Measurements from ENCODE around the gene ERO1A.

ERO1A gene

DNA sequence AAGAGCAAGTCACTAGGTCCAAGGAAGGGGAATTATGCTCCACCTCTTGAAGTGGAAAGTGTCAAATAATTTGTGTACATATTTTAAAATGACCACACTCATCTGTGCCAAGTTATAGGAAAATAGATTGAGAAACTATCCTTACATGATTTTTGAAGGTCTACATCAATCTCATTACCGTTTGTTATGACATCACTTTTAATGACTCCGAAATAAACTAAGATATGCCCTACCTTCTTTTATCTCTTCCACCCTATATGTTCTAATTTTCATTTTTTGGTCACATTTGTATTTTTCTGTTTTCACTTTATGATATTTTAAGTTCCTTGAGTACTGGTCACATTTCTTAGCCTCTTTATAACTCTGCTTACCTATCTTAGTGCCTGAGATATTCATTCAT lies 8.3 kb upstream of the ERO1A start:
- DNase-seq (ENCODE audit: low read depth), result no peak
- TF ChIP-seq MYC (IDR thresholded peaks at IDR 0.05; ENCODE audit: low read depth, low read length) (no peak), POLR2A (IDR thresholded peaks at IDR 0.05; ENCODE audit: extremely low read depth, insufficient read length) (no peak)
- TF ChIP-seq, protein P1, sequence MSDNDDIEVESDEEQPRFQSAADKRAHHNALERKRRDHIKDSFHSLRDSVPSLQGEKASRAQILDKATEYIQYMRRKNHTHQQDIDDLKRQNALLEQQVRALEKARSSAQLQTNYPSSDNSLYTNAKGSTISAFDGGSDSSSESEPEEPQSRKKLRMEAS (IDR thresholded peaks at IDR 0.05; ENCODE audit: low read depth, low read length), result no peak
- TF ChIP-seq, protein P2, sequence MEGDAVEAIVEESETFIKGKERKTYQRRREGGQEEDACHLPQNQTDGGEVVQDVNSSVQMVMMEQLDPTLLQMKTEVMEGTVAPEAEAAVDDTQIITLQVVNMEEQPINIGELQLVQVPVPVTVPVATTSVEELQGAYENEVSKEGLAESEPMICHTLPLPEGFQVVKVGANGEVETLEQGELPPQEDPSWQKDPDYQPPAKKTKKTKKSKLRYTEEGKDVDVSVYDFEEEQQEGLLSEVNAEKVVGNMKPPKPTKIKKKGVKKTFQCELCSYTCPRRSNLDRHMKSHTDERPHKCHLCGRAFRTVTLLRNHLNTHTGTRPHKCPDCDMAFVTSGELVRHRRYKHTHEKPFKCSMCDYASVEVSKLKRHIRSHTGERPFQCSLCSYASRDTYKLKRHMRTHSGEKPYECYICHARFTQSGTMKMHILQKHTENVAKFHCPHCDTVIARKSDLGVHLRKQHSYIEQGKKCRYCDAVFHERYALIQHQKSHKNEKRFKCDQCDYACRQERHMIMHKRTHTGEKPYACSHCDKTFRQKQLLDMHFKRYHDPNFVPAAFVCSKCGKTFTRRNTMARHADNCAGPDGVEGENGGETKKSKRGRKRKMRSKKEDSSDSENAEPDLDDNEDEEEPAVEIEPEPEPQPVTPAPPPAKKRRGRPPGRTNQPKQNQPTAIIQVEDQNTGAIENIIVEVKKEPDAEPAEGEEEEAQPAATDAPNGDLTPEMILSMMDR (IDR thresholded peaks at IDR 0.05; ENCODE audit: low read depth, low read length), result no peak
- H3K4me3 ChIP-seq (ENCODE audit: low read depth, low read length), result no peak overlapping the region

DNA sequence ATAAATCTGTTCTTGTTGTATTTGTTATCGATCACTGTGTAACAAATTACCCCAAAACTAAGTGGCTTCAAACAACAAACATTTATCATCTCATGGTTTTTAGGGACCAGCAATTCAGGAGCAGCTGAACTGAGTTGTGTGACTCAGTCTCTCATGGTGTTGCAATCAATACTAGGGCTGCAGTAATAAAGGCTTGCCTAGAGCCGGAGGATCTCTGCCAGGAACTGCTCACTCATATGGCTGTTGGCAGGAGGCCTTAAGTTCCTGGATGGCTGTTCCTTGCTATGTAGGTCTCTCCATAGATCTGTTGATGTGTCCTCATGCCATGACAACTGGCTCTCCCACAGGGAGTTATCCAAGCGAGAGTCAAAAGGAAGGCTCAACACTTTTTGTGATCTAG lies 7.9 kb upstream of the ERO1A start:
- no peak overlapping the region for H3K4me3 ChIP-seq (ENCODE audit: low read depth, low read length)
- TF ChIP-seq MYC (IDR thresholded peaks at IDR 0.05; ENCODE audit: low read depth, low read length), result 0 out of 2 replicates have a peak, but pooled peaks have one; percentile 23
- TF ChIP-seq, protein P2 (IDR thresholded peaks at IDR 0.05; ENCODE audit: low read depth, low read length), result no peak
- DNase-seq (ENCODE audit: low read depth), result peak; percentile 78

DNA sequence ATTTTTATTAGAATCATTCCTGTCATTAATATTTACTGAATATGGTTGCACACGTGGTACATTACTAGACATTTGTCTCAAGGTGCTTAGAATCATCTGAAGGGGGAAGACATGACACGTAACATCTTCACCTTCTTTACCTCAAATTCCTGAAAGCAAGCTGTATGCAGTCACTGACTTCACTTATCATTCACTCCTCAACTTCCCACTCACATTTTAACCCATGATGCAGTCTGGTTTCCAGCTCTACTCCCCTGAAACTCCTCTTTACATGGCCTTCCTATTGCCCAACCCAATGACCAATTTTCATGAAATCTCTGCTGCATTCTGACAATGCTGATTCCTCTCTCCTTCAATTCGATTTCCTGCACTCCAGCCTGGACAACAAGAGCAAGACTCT lies 5.9 kb upstream of the ERO1A start:
- DNase-seq (ENCODE audit: low read depth), result no peak
- TF ChIP-seq MYC (IDR thresholded peaks at IDR 0.05; ENCODE audit: low read depth, low read length), result no peak
- TF ChIP-seq, protein P1 (IDR thresholded peaks at IDR 0.05; ENCODE audit: low read depth, low read length), result no peak
- TF ChIP-seq, protein P2 (IDR thresholded peaks at IDR 0.05; ENCODE audit: low read depth, low read length), result no peak
- TF ChIP-seq POLR2A (IDR thresholded peaks at IDR 0.05; ENCODE audit: extremely low read depth, insufficient read length), result no peak
- no peak overlapping the region for H3K4me3 ChIP-seq (ENCODE audit: low read depth, low read length)

DNA sequence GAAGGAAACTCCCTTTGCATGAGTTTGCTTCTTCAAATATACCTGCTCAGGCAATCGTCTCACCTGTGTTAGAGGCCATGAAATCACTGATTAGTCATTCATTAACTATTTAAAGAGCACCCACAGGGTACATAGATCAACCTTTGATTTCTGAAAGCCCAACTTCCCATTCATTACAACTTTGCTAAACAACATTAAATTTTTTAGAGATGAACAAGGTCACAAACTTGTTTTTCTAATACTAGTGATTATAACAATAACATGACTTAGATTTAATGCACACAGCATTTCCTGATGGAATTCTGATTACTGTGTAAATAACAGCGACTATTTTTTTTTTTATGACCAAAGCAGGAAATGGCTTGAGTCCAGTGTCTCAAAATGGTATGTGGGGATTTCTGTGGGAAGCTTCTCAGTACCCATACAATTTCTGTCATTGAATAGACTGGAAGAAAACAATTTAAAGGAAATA lies 5.4 kb upstream of the ERO1A start:
- no peak overlapping the region for H3K4me3 ChIP-seq (ENCODE audit: low read depth, low read length)
- no peak for DNase-seq (ENCODE audit: low read depth)
- TF ChIP-seq POLR2A (IDR thresholded peaks at IDR 0.05; ENCODE audit: extremely low read depth, insufficient read length) (no peak), MYC (IDR thresholded peaks at IDR 0.05; ENCODE audit: low read depth, low read length) (no peak)
- TF ChIP-seq, protein P2 (IDR thresholded peaks at IDR 0.05; ENCODE audit: low read depth, low read length), result no peak
- TF ChIP-seq, protein P1 (IDR thresholded peaks at IDR 0.05; ENCODE audit: low read depth, low read length), result no peak

DNA sequence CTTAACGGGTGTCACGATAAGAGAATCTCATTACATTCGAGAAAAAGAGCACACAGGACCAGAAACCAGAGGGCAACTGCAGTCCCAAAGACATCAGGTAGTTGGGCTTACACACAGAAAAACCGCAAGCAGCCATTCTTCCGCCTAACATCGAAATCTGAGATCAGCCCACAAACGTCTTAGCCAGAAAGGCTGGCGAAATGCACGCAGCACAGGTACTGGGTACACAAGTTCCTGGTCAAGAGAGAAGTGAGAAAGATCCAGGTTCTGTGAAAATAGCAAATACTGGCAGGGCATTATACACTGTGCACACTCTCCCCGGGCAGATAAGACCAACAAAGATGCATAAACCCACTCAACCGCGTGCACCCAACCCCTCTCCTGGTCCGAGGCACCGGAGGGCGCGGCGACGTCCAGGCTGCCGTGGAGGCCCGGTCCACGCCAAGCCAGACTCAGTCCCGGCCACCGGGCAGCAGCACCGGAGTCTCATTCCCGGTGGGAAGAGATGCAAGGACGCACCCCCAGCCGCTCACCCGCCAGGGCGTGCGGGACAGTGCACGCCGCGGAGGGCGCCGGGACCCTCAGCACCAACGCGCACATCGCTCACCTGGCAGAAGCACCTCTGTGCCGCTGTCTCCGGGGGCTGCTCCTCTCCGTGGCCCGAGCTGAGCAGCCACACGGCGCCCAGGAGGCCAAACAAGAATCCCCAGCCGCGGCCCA lies 437 bp downstream of the ERO1A start:
- DNase-seq (ENCODE audit: low read depth), result peak; percentile 78

More for the DNA sequence above, 437 bp downstream of the ERO1A start:
- peak overlapping the region; percentile 86 for H3K4me3 ChIP-seq (ENCODE audit: low read depth, low read length)
- TF ChIP-seq POLR2A (IDR thresholded peaks at IDR 0.05; ENCODE audit: extremely low read depth, insufficient read length) (no peak), MYC (IDR thresholded peaks at IDR 0.05; ENCODE audit: low read depth, low read length) (peak; percentile 58; the same call in 1 of the 2 replicates)
- TF ChIP-seq, protein P1 (IDR thresholded peaks at IDR 0.05; ENCODE audit: low read depth, low read length), result peak; percentile 49; the same call in 1 of the 2 replicates
- TF ChIP-seq, protein P2 (IDR thresholded peaks at IDR 0.05; ENCODE audit: low read depth, low read length), result no peak

All from NB4 (cell line).